Liver (tissue), 3 donors: Measurements from ENCODE around the gene MED20.

Experiments
- GABPA ChIP-seq, 2 donors: IDR thresholded peaks in 1 of 2; conservative IDR thresholded peaks in 1 of 2; 2 replicates each; pipeline ENCODE4 v1.6.1; 2016; ENCODE audit warnings: antibody characterized with exemption in 2 of 2, mild to moderate bottlenecking in 1 of 2, moderate library complexity in 1 of 2
- RAD21 ChIP-seq, 2 donors: IDR thresholded peaks; 2 replicates each; pipeline ENCODE4 v1.6.1; 2016; ENCODE audit warnings: antibody characterized with exemption in 2 of 2, mild to moderate bottlenecking in 2 of 2
- REST ChIP-seq: IDR thresholded peaks from 2 replicates; pipeline ENCODE4 v1.6.1; 2016; ENCODE audit warnings: antibody characterized with exemption, mild to moderate bottlenecking
- TAF1 ChIP-seq: conservative IDR thresholded peaks from 2 replicates; pipeline ENCODE4 v1.6.1; 2016; ENCODE audit warnings: antibody characterized with exemption, mild to moderate bottlenecking
- TF ChIP-seq, protein P1 (sequence below): fragments of 150-350 bp; IDR thresholded peaks from 2 replicates; pipeline ENCODE4 v1.5.1; 2017; ENCODE audit warnings: improper control_type of control experiment, low read depth, low read length; ENCODE audit not compliant: missing input control
- TF ChIP-seq, protein P2 (sequence below): IDR thresholded peaks from 2 replicates; pipeline ENCODE4 v1.6.1; 2016; ENCODE audit warnings: antibody characterized with exemption
- TF ChIP-seq, protein P3 (sequence below): IDR thresholded peaks from 2 replicates; pipeline ENCODE4 v1.6.1; 2016; ENCODE audit warnings: antibody characterized with exemption
- donor health status: healthy.
- donor health status: healthy.

- TF ChIP-seq, protein P1, sequence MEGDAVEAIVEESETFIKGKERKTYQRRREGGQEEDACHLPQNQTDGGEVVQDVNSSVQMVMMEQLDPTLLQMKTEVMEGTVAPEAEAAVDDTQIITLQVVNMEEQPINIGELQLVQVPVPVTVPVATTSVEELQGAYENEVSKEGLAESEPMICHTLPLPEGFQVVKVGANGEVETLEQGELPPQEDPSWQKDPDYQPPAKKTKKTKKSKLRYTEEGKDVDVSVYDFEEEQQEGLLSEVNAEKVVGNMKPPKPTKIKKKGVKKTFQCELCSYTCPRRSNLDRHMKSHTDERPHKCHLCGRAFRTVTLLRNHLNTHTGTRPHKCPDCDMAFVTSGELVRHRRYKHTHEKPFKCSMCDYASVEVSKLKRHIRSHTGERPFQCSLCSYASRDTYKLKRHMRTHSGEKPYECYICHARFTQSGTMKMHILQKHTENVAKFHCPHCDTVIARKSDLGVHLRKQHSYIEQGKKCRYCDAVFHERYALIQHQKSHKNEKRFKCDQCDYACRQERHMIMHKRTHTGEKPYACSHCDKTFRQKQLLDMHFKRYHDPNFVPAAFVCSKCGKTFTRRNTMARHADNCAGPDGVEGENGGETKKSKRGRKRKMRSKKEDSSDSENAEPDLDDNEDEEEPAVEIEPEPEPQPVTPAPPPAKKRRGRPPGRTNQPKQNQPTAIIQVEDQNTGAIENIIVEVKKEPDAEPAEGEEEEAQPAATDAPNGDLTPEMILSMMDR, result no peak
- TF ChIP-seq RAD21 (IDR thresholded peaks at IDR 0.05), result no peak
- TF ChIP-seq TAF1, result no peak
- no peak for TF ChIP-seq GABPA (IDR thresholded peaks at IDR 0.05 in 1 of 2, conservative IDR thresholded peaks at IDR 0.05 in 1 of 2)
- no peak for TF ChIP-seq REST
- TF ChIP-seq, protein P2, sequence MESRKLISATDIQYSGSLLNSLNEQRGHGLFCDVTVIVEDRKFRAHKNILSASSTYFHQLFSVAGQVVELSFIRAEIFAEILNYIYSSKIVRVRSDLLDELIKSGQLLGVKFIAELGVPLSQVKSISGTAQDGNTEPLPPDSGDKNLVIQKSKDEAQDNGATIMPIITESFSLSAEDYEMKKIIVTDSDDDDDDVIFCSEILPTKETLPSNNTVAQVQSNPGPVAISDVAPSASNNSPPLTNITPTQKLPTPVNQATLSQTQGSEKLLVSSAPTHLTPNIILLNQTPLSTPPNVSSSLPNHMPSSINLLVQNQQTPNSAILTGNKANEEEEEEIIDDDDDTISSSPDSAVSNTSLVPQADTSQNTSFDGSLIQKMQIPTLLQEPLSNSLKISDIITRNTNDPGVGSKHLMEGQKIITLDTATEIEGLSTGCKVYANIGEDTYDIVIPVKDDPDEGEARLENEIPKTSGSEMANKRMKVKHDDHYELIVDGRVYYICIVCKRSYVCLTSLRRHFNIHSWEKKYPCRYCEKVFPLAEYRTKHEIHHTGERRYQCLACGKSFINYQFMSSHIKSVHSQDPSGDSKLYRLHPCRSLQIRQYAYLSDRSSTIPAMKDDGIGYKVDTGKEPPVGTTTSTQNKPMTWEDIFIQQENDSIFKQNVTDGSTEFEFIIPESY, result no peak
- TF ChIP-seq, protein P3, sequence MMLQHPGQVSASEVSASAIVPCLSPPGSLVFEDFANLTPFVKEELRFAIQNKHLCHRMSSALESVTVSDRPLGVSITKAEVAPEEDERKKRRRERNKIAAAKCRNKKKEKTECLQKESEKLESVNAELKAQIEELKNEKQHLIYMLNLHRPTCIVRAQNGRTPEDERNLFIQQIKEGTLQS, result no peak
Measured at GRCh38 chr6:41938590-41939175, 17.7 kb upstream of the MED20 start.
